Measurements from ENCODE around the gene RSKR.
"Not testable (repeated sequence)": the region's sequence is repeated elsewhere in the genome, so short reads cannot be mapped to it uniquely, and the experiment has no call there.

The RSKR gene

GRCh38 chr17:28578246-28579195, 35.5 kb downstream of the RSKR start:
- DNase-seq (ENCODE audit: low spot score) (no peak), FAIRE-seq (no peak)

- DNase-seq (ENCODE audit: low spot score) (no peak), FAIRE-seq (no peak)
These were observed 36.5 kb downstream of the RSKR start for GRCh38 chr17:28577466-28577824.

GRCh38 chr17:28576758-28577465, 37.1 kb downstream of the RSKR start, which contains the start of gene ALDOC:
TSS of gene ALDOC (minus strand) at chr17:28576895. CDS start at chr17:28575532, 1,363 bp downstream.
- FAIRE-seq (peak; percentile 94), DNase-seq (ENCODE audit: low spot score) (peak; percentile 96)

- DNase-seq (ENCODE audit: low spot score), result not testable (repeated sequence)
- peak; percentile 17 for FAIRE-seq
These were observed 38.0 kb downstream of the RSKR start for GRCh38 chr17:28576016-28576415.

- FAIRE-seq (no peak), DNase-seq (ENCODE audit: low spot score) (no peak)
These were observed 38.7 kb downstream of the RSKR start for GRCh38 chr17:28575126-28575795.

GRCh38 chr17:28574526-28574925, 39.5 kb downstream of the RSKR start:
- FAIRE-seq, result no peak
- no peak for DNase-seq (ENCODE audit: low spot score)

GRCh38 chr17:28573966-28574480, 40.0 kb downstream of the RSKR start:
- DNase-seq (ENCODE audit: low spot score) (no peak), FAIRE-seq (no peak)

- no peak for FAIRE-seq
These were observed 40.5 kb downstream of the RSKR start for GRCh38 chr17:28573521-28573920.

GRCh38 chr17:28573040-28573380, 41.0 kb downstream of the RSKR start:
- FAIRE-seq, result no peak
- DNase-seq (ENCODE audit: low spot score), result no peak

More at GRCh38 chr17:28573521-28573920, 40.5 kb downstream of the RSKR start:
- no peak for DNase-seq (ENCODE audit: low spot score)

GRCh38 chr17:28572259-28573039, 41.5 kb downstream of the RSKR start:
- no peak for DNase-seq (ENCODE audit: low spot score)
- FAIRE-seq, result no peak

GRCh38 chr17:28571361-28572122, 42.4 kb downstream of the RSKR start, which contains the start of gene PIGS:
TSS of gene PIGS (minus strand) at chr17:28571524. CDS start at chr17:28571496, 28 bp downstream.
- DNase-seq (ENCODE audit: low spot score) (peak; percentile 99), FAIRE-seq (no peak)

- DNase-seq (ENCODE audit: low spot score) (peak; percentile 46), FAIRE-seq (no peak)
These were observed 43.1 kb downstream of the RSKR start for GRCh38 chr17:28570716-28571360.

GRCh38 chr17:28569446-28569845, 44.5 kb downstream of the RSKR start:
- DNase-seq (ENCODE audit: low spot score) (no peak), FAIRE-seq (no peak)

GRCh38 chr17:28567604-28568003, 46.4 kb downstream of the RSKR start:
- DNase-seq (ENCODE audit: low spot score), result no peak
- no peak for FAIRE-seq

- DNase-seq (ENCODE audit: low spot score), result peak; percentile 57
- no peak for FAIRE-seq
These were observed 50.5 kb downstream of the RSKR start for GRCh38 chr17:28563475-28563874.
